Right lobe of liver (tissue), 6 donors: ENCODE measurements around the gene AMOTL2. TPM values are rescaled to one million over a fixed set of nuclear protein-coding genes. Genes with fewer than 3 reads are reported as not detected.

ENCODE experiments used
- ATAC-seq, 4 donors: fragments of 200-7000 bp; cut with Tn5 transposase; one replicate each; pipeline ENCODE4 v1.9.1; 2020; ENCODE audit warnings: mild to moderate bottlenecking in 4 of 4, moderate library complexity in 4 of 4
- DNase-seq, 3 donors: peaks; one replicate each; pipeline ENCODE4 v3.0.0-alpha.2; 2020
- H3K27ac ChIP-seq, 3 donors: fragments of 200-600 bp; one replicate each; pipeline ENCODE4 v1.8.0; 2022
- H3K27me3 ChIP-seq, 2 donors: fragments of 200-600 bp; one replicate each; pipeline ENCODE4 v1.8.0; 2022
- H3K36me3 ChIP-seq, 4 donors: fragments of 200-600 bp; sonication (generic) in 1 of 4; one replicate each; pipeline versions ENCODE4 v1.5.1 to v1.8.0; 2017 to 2022; ENCODE audit warnings: control low read depth in 1 of 4
- H3K4me1 ChIP-seq, 4 donors: fragments of 200-600 bp; sonication (generic) in 1 of 4; one replicate each; pipeline versions ENCODE4 v1.5.1 to v1.8.0; 2017 to 2022; ENCODE audit warnings: control low read depth in 1 of 4
- H3K4me3 ChIP-seq, 3 donors: fragments of 200-600 bp; one replicate each; pipeline ENCODE4 v1.8.0; 2022
- H3K9me3 ChIP-seq, 4 donors: fragments of 200-600 bp; sonication (generic) in 1 of 4; one replicate each; pipeline versions ENCODE4 v1.5.1 to v1.8.0; 2017 to 2022; ENCODE audit warnings: control low read depth in 1 of 4
- POLR2A ChIP-seq: fragments of 450-650 bp; IDR thresholded peaks from one replicate; pipeline ENCODE4 v1.6.1; 2017; ENCODE audit warnings: antibody characterized with exemption, mild to moderate bottlenecking
- WGBS: methylation state at CpG from one replicate; pipeline ENCODE4 v1.1.6; 2018; ENCODE audit warnings: low coverage, low lambda C conversion rate; ENCODE audit not compliant: insufficient coverage; ENCODE audit errors: missing lambda C conversion rate; 5-methylcytosine and 5-hydroxymethylcytosine counted together
- intact Hi-C, 2 donors: fragments of 100-400 bp; cut with DNase I; formaldehyde crosslinking; loops; one replicate each; pipeline versions ENCODE4 v1.11.2 to v1.14.1; 2022
- total RNA-seq, 6 experiments: library from RNA; depleted of rRNA in 2 of 6; stranded (reverse); fragments of >200 nt in 2 of 6; fragmentation: NEBNext Ultra II Directional in 3 of 6; extraction: Animal tissue kit (Norgen Biotek cat#: 25700) in 3 of 6; gene quantifications; one replicate each; pipeline versions ENCODE4 v1.1.0 to v1.2.4, GENCODE V29; 2016 to 2023
- TF ChIP-seq, protein P1 (sequence below), 4 donors: fragments of 200-600 bp in 3 of 4; fragments of 450-650 bp in 1 of 4; IDR thresholded peaks; one replicate each; pipeline versions ENCODE4 v1.5.1 to v1.8.0; 2016 to 2022; ENCODE audit warnings: antibody characterized with exemption in 4 of 4, mild to moderate bottlenecking in 2 of 4
- donor health status: DM: no; HTN: yes; CAD: no.
- donor health status: DM: no; HTN: no; CAD: no.
- donor health status: DM: no; HTN: no; CAD: no.
- donor health status: DM: no; HTN: yes; CAD: no.
- donor health status: DM: no; HTN: yes; CAD: no.

Gene AMOTL2
- total RNA-seq, 6 experiments from 2014 or later: 18.0 to 33.3 (median 21.8) TPM

DNA sequence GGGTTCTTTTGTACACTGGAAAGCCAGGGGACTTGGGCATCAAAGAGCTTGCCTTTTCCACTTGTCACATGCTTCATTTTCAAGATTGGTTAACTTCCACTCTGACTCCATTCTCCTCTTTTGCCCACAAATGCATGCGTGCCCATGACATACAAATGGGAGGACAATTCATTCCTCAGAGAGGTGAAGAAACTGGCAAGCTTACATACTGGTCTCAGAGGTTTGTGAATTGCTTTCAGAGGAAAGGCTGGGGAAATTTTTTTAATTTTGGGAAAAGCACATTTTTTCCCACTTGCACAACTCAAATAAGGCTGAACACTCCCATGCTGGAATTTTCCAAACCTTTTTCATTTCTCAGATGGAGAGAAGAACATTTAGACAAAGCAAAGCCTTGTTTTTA is 20.9 kb upstream of the AMOTL2 start:
- Histone ChIP-seq H3K36me3 (no peaks in the 10 kb centered on the region), H3K9me3 (no peaks in the 10 kb centered on the region), H3K27me3 (no peaks in the 10 kb centered on the region), H3K27ac (no peak overlapping the region), H3K4me3 (no peak overlapping the region), H3K4me1 (no peaks in the 10 kb centered on the region)
- 78% methylated on average over 1 of the region's 1 CpG for WGBS
- DNase-seq: no peak
- TF ChIP-seq, protein P1, sequence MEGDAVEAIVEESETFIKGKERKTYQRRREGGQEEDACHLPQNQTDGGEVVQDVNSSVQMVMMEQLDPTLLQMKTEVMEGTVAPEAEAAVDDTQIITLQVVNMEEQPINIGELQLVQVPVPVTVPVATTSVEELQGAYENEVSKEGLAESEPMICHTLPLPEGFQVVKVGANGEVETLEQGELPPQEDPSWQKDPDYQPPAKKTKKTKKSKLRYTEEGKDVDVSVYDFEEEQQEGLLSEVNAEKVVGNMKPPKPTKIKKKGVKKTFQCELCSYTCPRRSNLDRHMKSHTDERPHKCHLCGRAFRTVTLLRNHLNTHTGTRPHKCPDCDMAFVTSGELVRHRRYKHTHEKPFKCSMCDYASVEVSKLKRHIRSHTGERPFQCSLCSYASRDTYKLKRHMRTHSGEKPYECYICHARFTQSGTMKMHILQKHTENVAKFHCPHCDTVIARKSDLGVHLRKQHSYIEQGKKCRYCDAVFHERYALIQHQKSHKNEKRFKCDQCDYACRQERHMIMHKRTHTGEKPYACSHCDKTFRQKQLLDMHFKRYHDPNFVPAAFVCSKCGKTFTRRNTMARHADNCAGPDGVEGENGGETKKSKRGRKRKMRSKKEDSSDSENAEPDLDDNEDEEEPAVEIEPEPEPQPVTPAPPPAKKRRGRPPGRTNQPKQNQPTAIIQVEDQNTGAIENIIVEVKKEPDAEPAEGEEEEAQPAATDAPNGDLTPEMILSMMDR (IDR thresholded peaks at IDR 0.05): no peak
- no peak for TF ChIP-seq POLR2A
- no peak for ATAC-seq
- intact Hi-C loops: no loop called here

DNA sequence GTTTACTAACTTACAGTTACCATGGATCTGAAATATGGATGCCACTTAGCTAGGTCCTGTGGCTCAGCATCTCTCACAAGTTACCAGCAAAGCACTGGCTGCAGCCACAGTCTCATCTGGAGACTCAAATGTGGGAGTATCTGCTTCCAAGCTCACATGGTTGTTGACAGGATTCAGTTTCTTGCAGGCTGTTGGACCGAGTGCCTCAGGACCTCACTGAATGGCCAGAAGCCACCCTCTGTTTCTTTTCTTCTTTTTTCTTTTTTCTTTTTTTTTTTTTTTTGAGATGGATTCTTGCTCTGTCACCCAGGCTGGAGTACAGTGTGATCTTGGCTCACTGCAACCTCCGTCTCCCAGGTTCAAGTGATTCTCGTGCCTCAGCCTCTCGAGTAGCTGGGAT is 20.1 kb upstream of the AMOTL2 start:
- no peaks in the 10 kb centered on the region for H3K27me3 ChIP-seq
- no peaks in the 10 kb centered on the region for H3K9me3 ChIP-seq
- H3K36me3 ChIP-seq: no peaks in the 10 kb centered on the region
- TF ChIP-seq, protein P1 (IDR thresholded peaks at IDR 0.05): no peak
- TF ChIP-seq POLR2A: no peak
- no peak for DNase-seq
- no peaks in the 10 kb centered on the region for H3K4me1 ChIP-seq
- 93% methylated on average over 2 of the region's 4 CpGs for WGBS
- intact Hi-C loops: no loop called here
- H3K4me3 ChIP-seq: no peak overlapping the region
- no peak overlapping the region for H3K27ac ChIP-seq
- ATAC-seq: no peak

DNA sequence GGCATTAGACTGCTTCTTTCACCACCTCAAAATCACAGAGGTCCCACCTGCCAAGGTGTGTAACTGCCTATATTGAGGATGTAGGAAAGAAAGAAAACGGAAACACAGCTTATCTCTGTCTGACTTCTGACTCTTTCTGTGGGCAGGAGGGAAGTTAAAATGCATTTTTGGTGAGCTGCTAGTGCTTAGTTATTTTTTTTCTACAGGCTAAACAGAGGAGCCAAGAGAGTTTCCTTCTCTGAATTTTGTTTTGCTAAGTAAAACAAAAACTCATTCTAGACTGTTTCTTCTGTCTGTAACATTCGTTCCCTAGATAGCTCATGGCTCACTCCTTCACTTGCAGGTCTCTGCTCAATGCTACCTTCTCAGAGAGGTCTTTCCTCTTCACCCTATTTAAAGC is 18.8 kb upstream of the AMOTL2 start:
- Histone ChIP-seq H3K27me3 (no peaks in the 10 kb centered on the region), H3K9me3 (no peaks in the 10 kb centered on the region), H3K27ac (no peak overlapping the region), H3K36me3 (no peaks in the 10 kb centered on the region), H3K4me1 (no peaks in the 10 kb centered on the region), H3K4me3 (no peak overlapping the region)
- no peak for TF ChIP-seq POLR2A
- TF ChIP-seq, protein P1 (IDR thresholded peaks at IDR 0.05): no peak
- ATAC-seq: no peak
- intact Hi-C loops: no loop called here
- no peak for DNase-seq
- 50% methylated on average over 2 of the region's 2 CpGs for WGBS

DNA sequence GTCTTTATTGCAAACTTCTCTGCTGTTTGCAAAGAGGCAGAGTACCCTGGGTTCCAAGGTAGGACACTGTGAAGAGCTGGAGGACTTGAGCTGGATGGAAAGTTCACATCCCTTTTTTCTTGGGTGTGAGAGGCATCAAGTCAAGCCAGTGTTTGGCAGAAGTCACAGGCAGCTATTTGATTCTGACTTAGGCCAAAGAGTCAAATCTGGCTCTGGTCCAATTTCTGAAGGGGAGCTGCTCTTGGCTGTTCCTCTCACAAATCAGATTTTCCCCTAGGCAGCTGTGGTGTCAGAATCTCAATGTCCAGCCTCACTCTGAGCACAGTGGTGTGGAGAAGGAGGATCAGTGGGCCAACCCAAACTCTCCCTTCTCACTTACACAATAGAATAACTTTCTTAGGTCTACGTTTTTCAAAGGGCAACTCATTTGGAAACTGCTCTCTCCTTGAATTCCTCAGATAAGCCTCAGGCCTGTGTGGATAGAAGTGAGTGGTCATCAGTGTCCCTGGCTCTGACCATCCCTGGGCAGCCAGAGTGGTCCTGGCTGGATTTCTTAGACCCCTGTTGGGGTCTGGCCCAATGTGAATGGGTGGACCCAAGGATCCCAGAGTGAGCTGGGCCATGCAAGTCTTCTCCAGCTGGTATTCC is 18.2 kb upstream of the AMOTL2 start:
- intact Hi-C loops: no loop called here
- TF ChIP-seq, protein P1 (IDR thresholded peaks at IDR 0.05): no peak
- no peak for TF ChIP-seq POLR2A
- WGBS: 50% methylated on average over 1 of the region's 1 CpG
- H3K4me3 ChIP-seq: no peak overlapping the region
- ATAC-seq: no peak
- H3K27me3 ChIP-seq: no peaks in the 10 kb centered on the region
- no peaks in the 10 kb centered on the region for H3K36me3 ChIP-seq
- no peak for DNase-seq
- H3K4me1 ChIP-seq: no peaks in the 10 kb centered on the region
- H3K27ac ChIP-seq: no peak overlapping the region
- H3K9me3 ChIP-seq: no peaks in the 10 kb centered on the region
